Neuronal stem cell (in vitro differentiated cells): ENCODE measurements around the gene CHL1. TPM values are rescaled to one million over a fixed set of nuclear protein-coding genes. Genes with fewer than 3 reads are reported as not detected.

Experiments used
- DNase-seq: peaks from one replicate; pipeline ENCODE4 v3.0.0-alpha.2; 2013; ENCODE audit warnings: low spot score
- H2AFZ ChIP-seq: one replicate; pipeline ENCODE4 v1.6.1; 2013; ENCODE audit warnings: mild to moderate bottlenecking, low read length, inconsistent platforms
- H2AK5ac ChIP-seq: 2 replicates; pipeline ENCODE4 v1.6.1; 2013; ENCODE audit warnings: low read depth, mild to moderate bottlenecking, inconsistent platforms, low read length, moderate library complexity, mixed read lengths
- H2BK120ac ChIP-seq: 2 replicates; pipeline ENCODE4 v1.6.1; 2013; ENCODE audit warnings: low read depth, mild to moderate bottlenecking, inconsistent platforms, low read length, moderate library complexity, mixed read lengths
- H2BK12ac ChIP-seq: one replicate; pipeline ENCODE4 v1.6.1; 2013; ENCODE audit warnings: low read length, inconsistent platforms
- H2BK15ac ChIP-seq: 2 replicates; pipeline ENCODE4 v1.6.1; 2013; ENCODE audit warnings: mild to moderate bottlenecking, low read length, inconsistent platforms, mixed read lengths
- H2BK5ac ChIP-seq: one replicate; pipeline ENCODE4 v1.6.1; 2013; ENCODE audit warnings: inconsistent platforms, mild to moderate bottlenecking, low read length, moderate library complexity
- H3K14ac ChIP-seq: one replicate; pipeline ENCODE4 v1.6.1; 2013; ENCODE audit warnings: low read length, inconsistent platforms
- H3K18ac ChIP-seq: 2 replicates; pipeline ENCODE4 v1.6.1; 2013; ENCODE audit warnings: low read length, inconsistent platforms
- H3K23ac ChIP-seq: 2 replicates; pipeline ENCODE4 v1.6.1; 2013; ENCODE audit warnings: low read depth, mild to moderate bottlenecking, mixed read lengths, low read length, inconsistent platforms; ENCODE audit not compliant: poor library complexity
- H3K27ac ChIP-seq: replicated peaks from 3 replicates; pipeline ENCODE4 v1.5.1; 2013; ENCODE audit warnings: low read length, inconsistent platforms
- H3K27me3 ChIP-seq, 3 experiments: 2 replicates each; pipeline ENCODE4 v1.6.1; 2013; ENCODE audit warnings: low read length in 3 of 3, mild to moderate bottlenecking in 2 of 3, inconsistent platforms in 1 of 3, low read depth in 1 of 3, mixed read lengths in 1 of 3, moderate library complexity in 1 of 3; ENCODE audit not compliant: control insufficient read depth in 3 of 3, insufficient read depth in 3 of 3
- H3K36me3 ChIP-seq, 2 donors: replicated peaks in 1 of 2; 2 replicates each; pipeline ENCODE4 v1.6.1; 2013; ENCODE audit warnings: low read length in 2 of 2; ENCODE audit not compliant: control insufficient read depth in 2 of 2, insufficient read depth in 2 of 2
- H3K4ac ChIP-seq: 2 replicates; pipeline ENCODE4 v1.6.1; 2013; ENCODE audit warnings: inconsistent platforms, mild to moderate bottlenecking, low read length, moderate library complexity
- H3K4me1 ChIP-seq, 2 donors: 1 replicate in 1 of 2; 2 replicates in 1 of 2; pipeline ENCODE4 v1.6.1; 2013; ENCODE audit warnings: low read length in 2 of 2, low read depth in 1 of 2; ENCODE audit not compliant: control insufficient read depth in 2 of 2, insufficient read depth in 1 of 2
- H3K4me2 ChIP-seq: one replicate; pipeline ENCODE4 v1.6.1; 2013; ENCODE audit warnings: mild to moderate bottlenecking, low read length, inconsistent platforms; ENCODE audit not compliant: insufficient read depth, poor library complexity, severe bottlenecking
- H3K4me3 ChIP-seq, 2 donors: 2 replicates each; pipeline ENCODE4 v1.5.1; 2013; ENCODE audit warnings: low read length in 2 of 2, mild to moderate bottlenecking in 2 of 2, inconsistent platforms in 1 of 2, moderate library complexity in 1 of 2
- H3K79me1 ChIP-seq: one replicate; pipeline ENCODE4 v1.6.1; 2013; ENCODE audit warnings: low read depth, mild to moderate bottlenecking, inconsistent platforms, low read length, moderate library complexity
- H3K9ac ChIP-seq: one replicate; pipeline ENCODE4 v1.6.1; 2013; ENCODE audit warnings: mild to moderate bottlenecking, low read depth, low read length, inconsistent platforms; ENCODE audit not compliant: poor library complexity
- H3K9me3 ChIP-seq, 2 donors: replicated peaks in 1 of 2; 2 replicates each; pipeline versions ENCODE3 to v1.6.1; 2013; ENCODE audit warnings: low read length in 2 of 2, mild to moderate bottlenecking in 2 of 2, inconsistent platforms in 1 of 2, low read depth in 1 of 2, mixed read lengths in 1 of 2, moderate library complexity in 1 of 2; ENCODE audit not compliant: control insufficient read depth in 2 of 2, insufficient read depth in 1 of 2
- H4K8ac ChIP-seq: one replicate; pipeline ENCODE4 v1.6.1; 2013; ENCODE audit warnings: low read depth, mild to moderate bottlenecking, inconsistent platforms, low read length, moderate library complexity
- H4K91ac ChIP-seq: one replicate; pipeline ENCODE4 v1.6.1; 2013; ENCODE audit warnings: low read length, low read depth, mild to moderate bottlenecking, inconsistent platforms; ENCODE audit not compliant: poor library complexity
- WGBS, 2 donors: extraction: QIAGEN DNeasy Blood & Tissue Kit; methylation state at CpG; one replicate each; pipeline ENCODE4 v1.1.7; 2013; ENCODE audit warnings: missing lambda C conversion rate in 2 of 2, mixed read lengths in 1 of 2; ENCODE audit not compliant: insufficient read length in 2 of 2, insufficient replicate concordance in 1 of 2; ENCODE audit errors: extremely low coverage in 2 of 2; 5-methylcytosine and 5-hydroxymethylcytosine counted together
- small RNA-seq: library from polyadenylated mRNA; stranded (forward); fragments of <200 nt; extraction: miRNeasy Mini kit (QIAGEN cat#:217004); gene quantifications from one replicate; pipeline ENCODE3, GENCODE V24; 2013; ENCODE audit not compliant: insufficient read depth

The CHL1 gene

GRCh38 chr3:454986-455385 lies 258.4 kb downstream of the CHL1 start:
- no peak overlapping the region for H3K9ac ChIP-seq
- WGBS, 2 donors, result no CpG with 5 or more reads among the region's 2 CpGs
- no peak overlapping the region for H2AFZ ChIP-seq
- H2AK5ac ChIP-seq, result no peak overlapping the region
- H3K23ac ChIP-seq, result no peak overlapping the region
- no peaks in the 10 kb centered on the region for H3K79me1 ChIP-seq
- no peak overlapping the region for H2BK15ac ChIP-seq
- H3K18ac ChIP-seq, result no peak overlapping the region
- H3K4me2 ChIP-seq, result no peak overlapping the region
- H3K14ac ChIP-seq, result no peak overlapping the region
- no peak overlapping the region for H2BK120ac ChIP-seq
- H4K8ac ChIP-seq, result no peak overlapping the region
- no peaks in the 10 kb centered on the region for H3K36me3 ChIP-seq
- no peak overlapping the region for H3K27ac ChIP-seq
- no peak overlapping the region for H2BK5ac ChIP-seq
- H3K4ac ChIP-seq, result no peak overlapping the region
- no peak overlapping the region for H2BK12ac ChIP-seq
- H3K9me3 ChIP-seq, result no peaks in the 10 kb centered on the region
- no peak for DNase-seq
- H3K4me3 ChIP-seq, result no peak overlapping the region
- H3K27me3 ChIP-seq, result no peaks in the 10 kb centered on the region
- peaks cover 2 to 4% of the 10 kb centered on the region in 2 donors for H3K4me1 ChIP-seq
- H4K91ac ChIP-seq, result no peak overlapping the region

- no peak for DNase-seq
- no peak overlapping the region for H2AK5ac ChIP-seq
- H3K18ac ChIP-seq, result no peak overlapping the region
- no peak overlapping the region for H3K9ac ChIP-seq
- H2AFZ ChIP-seq, result no peak overlapping the region
- H3K27ac ChIP-seq, result no peak overlapping the region
- H4K91ac ChIP-seq, result no peak overlapping the region
- peaks cover 2 to 4% of the 10 kb centered on the region in 2 donors for H3K4me1 ChIP-seq
- no peak overlapping the region for H2BK15ac ChIP-seq
- H2BK12ac ChIP-seq, result no peak overlapping the region
- no peak overlapping the region for H3K4me2 ChIP-seq
- H3K36me3 ChIP-seq, result no peaks in the 10 kb centered on the region
- WGBS, 2 donors, result no CpG with 5 or more reads among the region's 3 CpGs
- no peak overlapping the region for H4K8ac ChIP-seq
- H3K14ac ChIP-seq, result no peak overlapping the region
- H3K4me3 ChIP-seq, result no peak overlapping the region
- no peak overlapping the region for H2BK120ac ChIP-seq
- no peaks in the 10 kb centered on the region for H3K9me3 ChIP-seq
- H3K27me3 ChIP-seq, result no peaks in the 10 kb centered on the region
- no peak overlapping the region for H3K23ac ChIP-seq
- no peak overlapping the region for H2BK5ac ChIP-seq
- H3K4ac ChIP-seq, result no peak overlapping the region
- H3K79me1 ChIP-seq, result no peaks in the 10 kb centered on the region
Observed at GRCh38 chr3:458124-458523, 261.6 kb downstream of the CHL1 start.

GRCh38 chr3:458653-459310 lies 262.2 kb downstream of the CHL1 start:
- Histone ChIP-seq H3K9ac (no peak overlapping the region), H2BK12ac (no peak overlapping the region), H4K8ac (no peak overlapping the region), H3K4me1 (peaks cover 2 to 4% of the 10 kb centered on the region in 2 donors), H2BK120ac (no peak overlapping the region), H3K4me2 (no peak overlapping the region), H3K18ac (no peak overlapping the region), H3K9me3 (no peaks in the 10 kb centered on the region), H3K4me3 (no peak overlapping the region), H2AK5ac (no peak overlapping the region), H3K27me3 (no peaks in the 10 kb centered on the region), H3K79me1 (no peaks in the 10 kb centered on the region), H3K4ac (no peak overlapping the region), H3K23ac (no peak overlapping the region), H2AFZ (peak overlapping the region; percentile 2), H3K27ac (no peak overlapping the region), H3K36me3 (no peaks in the 10 kb centered on the region), H2BK5ac (no peak overlapping the region), H4K91ac (no peak overlapping the region), H3K14ac (no peak overlapping the region), H2BK15ac (no peak overlapping the region)
- no peak for DNase-seq
- no CpG with 5 or more reads among the region's 8 CpGs for WGBS, 2 donors

Small RNAs within 50 kb of the gene (small RNA-seq; reads per million reads assigned to genes)
- not detected for gene RNU6-1194P
